ENCODE measurements around the gene SRI. TPM values are rescaled to one million over a fixed set of nuclear protein-coding genes. Genes with fewer than 3 reads are reported as not detected.

SRI gene
- total and polyA plus RNA-seq, 2 donors (not counting 1 experiment from before 2014, with no cell fraction given): 46.5 to 49.9 TPM

- Histone ChIP-seq H3K4me3 (ENCODE audit: control extremely low read depth in 1 of 5, extremely low read depth in 1 of 5, insufficient read depth in 1 of 5, low read depth in 2 of 5, low read length in 4 of 5) (no peak overlapping the region), H3K4me2 (replicated peaks; ENCODE audit: low read depth, low read length, poor library complexity, severe bottlenecking) (no peak overlapping the region), H3K9ac (ENCODE audit: low read length) (no peak overlapping the region), H3K27me3 (replicated peaks in 1 of 4; ENCODE audit: control extremely low read depth in 1 of 4, control insufficient read depth in 3 of 4, insufficient read depth in 4 of 4, low read length in 3 of 4) (peaks cover 0 to 2% (median 0%) of the 10 kb centered on the region in 4 experiments), H3K36me3 (replicated peaks in 1 of 2; ENCODE audit: control extremely low read depth in 1 of 2, control insufficient read depth in 1 of 2, extremely low read depth in 1 of 2, insufficient read depth in 2 of 2, low read length in 1 of 2) (no peaks in the 10 kb centered on the region), H3K9me3 (ENCODE audit: control extremely low read depth in 1 of 3, control insufficient read depth in 2 of 3, insufficient read depth in 1 of 3, low read length in 2 of 3) (no peaks in the 10 kb centered on the region), H3K4me1 (ENCODE audit: control insufficient read depth in 2 of 2, insufficient read depth in 2 of 2, low read length in 2 of 2) (no peaks in the 10 kb centered on the region), H4K20me1 (ENCODE audit: control insufficient read depth, insufficient read depth, low read length, poor library complexity, severe bottlenecking) (no peaks in the 10 kb centered on the region), H2AFZ (ENCODE audit: insufficient read depth, low read depth, low read length, poor library complexity, severe bottlenecking) (no peak overlapping the region), H3K27ac (ENCODE audit: low read length in 2 of 2) (no peak overlapping the region), H3K79me2 (ENCODE audit: control insufficient read depth, insufficient read depth, low read length) (no peaks in the 10 kb centered on the region)
- DNase-seq: no peak
- TF ChIP-seq, protein P1, sequence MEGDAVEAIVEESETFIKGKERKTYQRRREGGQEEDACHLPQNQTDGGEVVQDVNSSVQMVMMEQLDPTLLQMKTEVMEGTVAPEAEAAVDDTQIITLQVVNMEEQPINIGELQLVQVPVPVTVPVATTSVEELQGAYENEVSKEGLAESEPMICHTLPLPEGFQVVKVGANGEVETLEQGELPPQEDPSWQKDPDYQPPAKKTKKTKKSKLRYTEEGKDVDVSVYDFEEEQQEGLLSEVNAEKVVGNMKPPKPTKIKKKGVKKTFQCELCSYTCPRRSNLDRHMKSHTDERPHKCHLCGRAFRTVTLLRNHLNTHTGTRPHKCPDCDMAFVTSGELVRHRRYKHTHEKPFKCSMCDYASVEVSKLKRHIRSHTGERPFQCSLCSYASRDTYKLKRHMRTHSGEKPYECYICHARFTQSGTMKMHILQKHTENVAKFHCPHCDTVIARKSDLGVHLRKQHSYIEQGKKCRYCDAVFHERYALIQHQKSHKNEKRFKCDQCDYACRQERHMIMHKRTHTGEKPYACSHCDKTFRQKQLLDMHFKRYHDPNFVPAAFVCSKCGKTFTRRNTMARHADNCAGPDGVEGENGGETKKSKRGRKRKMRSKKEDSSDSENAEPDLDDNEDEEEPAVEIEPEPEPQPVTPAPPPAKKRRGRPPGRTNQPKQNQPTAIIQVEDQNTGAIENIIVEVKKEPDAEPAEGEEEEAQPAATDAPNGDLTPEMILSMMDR (IDR thresholded peaks at IDR 0.05): no peak
- TF ChIP-seq EZH2 (IDR thresholded peaks at IDR 0.05; ENCODE audit: borderline replicate concordance, insufficient read depth, low read depth, low read length, poor library complexity, severe bottlenecking): no peak
- ChIA-PET POLR2A (no interaction called here), CTCF (no interaction called here)
- Mint-ChIP-seq H3K27me3 (peaks cover 14% of the 10 kb centered on the region), H3K27ac (no peak overlapping the region), H3K9me3 (ENCODE audit: insufficient read depth) (no peaks in the 10 kb centered on the region), H3K4me1 (no peaks in the 10 kb centered on the region), H3K4me3 (no peak overlapping the region)
- ATAC-seq (ENCODE audit: low read depth): no peak
- WGBS (ENCODE audit: insufficient coverage): 93% methylated on average over 4 of the region's 4 CpGs
- intact Hi-C loops (cut with micrococcal nuclease): no loop called here
These were observed 42.7 kb upstream of the SRI start for GRCh38 chr7:88262562-88262961.

- no peaks in the 10 kb centered on the region for H3K9me3 Mint-ChIP-seq (ENCODE audit: insufficient read depth)
- H3K4me2 ChIP-seq (replicated peaks; ENCODE audit: low read depth, low read length, poor library complexity, severe bottlenecking): no peak overlapping the region
- H3K27ac Mint-ChIP-seq: no peak overlapping the region
- no peaks in the 10 kb centered on the region for H4K20me1 ChIP-seq (ENCODE audit: control insufficient read depth, insufficient read depth, low read length, poor library complexity, severe bottlenecking)
- no peak overlapping the region for H3K9ac ChIP-seq (ENCODE audit: low read length)
- H3K4me3 ChIP-seq (ENCODE audit: control extremely low read depth in 1 of 5, extremely low read depth in 1 of 5, insufficient read depth in 1 of 5, low read depth in 2 of 5, low read length in 4 of 5): no peak overlapping the region
- no CpG with 5 or more reads among the region's 1 CpG for WGBS (ENCODE audit: insufficient coverage)
- TF ChIP-seq, protein P1 (IDR thresholded peaks at IDR 0.05): no peak
- TF ChIP-seq EZH2 (IDR thresholded peaks at IDR 0.05; ENCODE audit: borderline replicate concordance, insufficient read depth, low read depth, low read length, poor library complexity, severe bottlenecking): no peak
- ATAC-seq (ENCODE audit: low read depth): no peak
- H3K9me3 ChIP-seq (ENCODE audit: control extremely low read depth in 1 of 3, control insufficient read depth in 2 of 3, insufficient read depth in 1 of 3, low read length in 2 of 3): no peaks in the 10 kb centered on the region
- H3K4me1 Mint-ChIP-seq: no peaks in the 10 kb centered on the region
- DNase-seq: no peak
- peaks cover 17% of the 10 kb centered on the region for H3K27me3 Mint-ChIP-seq
- no peak overlapping the region for H2AFZ ChIP-seq (ENCODE audit: insufficient read depth, low read depth, low read length, poor library complexity, severe bottlenecking)
- H3K36me3 ChIP-seq (replicated peaks in 1 of 2; ENCODE audit: control extremely low read depth in 1 of 2, control insufficient read depth in 1 of 2, extremely low read depth in 1 of 2, insufficient read depth in 2 of 2, low read length in 1 of 2): no peaks in the 10 kb centered on the region
- ChIA-PET CTCF (no interaction called here), POLR2A (no interaction called here)
- H3K79me2 ChIP-seq (ENCODE audit: control insufficient read depth, insufficient read depth, low read length): no peaks in the 10 kb centered on the region
- intact Hi-C loops (cut with micrococcal nuclease): no loop called here
- no peak overlapping the region for H3K27ac ChIP-seq (ENCODE audit: low read length in 2 of 2)
- no peaks in the 10 kb centered on the region for H3K4me1 ChIP-seq (ENCODE audit: control insufficient read depth in 2 of 2, insufficient read depth in 2 of 2, low read length in 2 of 2)
- peaks cover 0 to 2% (median 0%) of the 10 kb centered on the region in 4 experiments for H3K27me3 ChIP-seq (replicated peaks in 1 of 4; ENCODE audit: control extremely low read depth in 1 of 4, control insufficient read depth in 3 of 4, insufficient read depth in 4 of 4, low read length in 3 of 4)
- no peak overlapping the region for H3K4me3 Mint-ChIP-seq
These were observed 40.9 kb upstream of the SRI start for GRCh38 chr7:88260719-88261118.
